ENCODE data around the gene CSTPP1.

- TF ChIP-seq CTCF (IDR thresholded peaks at IDR 0.05; ENCODE audit: insufficient read depth, low read length) (no peak), POLR2AphosphoS5 (IDR thresholded peaks at IDR 0.05; ENCODE audit: low read depth) (no peak), GABPA (IDR thresholded peaks at IDR 0.05; ENCODE audit: low read depth) (no peak), SPI1 (IDR thresholded peaks at IDR 0.05; ENCODE audit: borderline replicate concordance, low read depth) (no peak)
- TF ChIP-seq, protein P1, sequence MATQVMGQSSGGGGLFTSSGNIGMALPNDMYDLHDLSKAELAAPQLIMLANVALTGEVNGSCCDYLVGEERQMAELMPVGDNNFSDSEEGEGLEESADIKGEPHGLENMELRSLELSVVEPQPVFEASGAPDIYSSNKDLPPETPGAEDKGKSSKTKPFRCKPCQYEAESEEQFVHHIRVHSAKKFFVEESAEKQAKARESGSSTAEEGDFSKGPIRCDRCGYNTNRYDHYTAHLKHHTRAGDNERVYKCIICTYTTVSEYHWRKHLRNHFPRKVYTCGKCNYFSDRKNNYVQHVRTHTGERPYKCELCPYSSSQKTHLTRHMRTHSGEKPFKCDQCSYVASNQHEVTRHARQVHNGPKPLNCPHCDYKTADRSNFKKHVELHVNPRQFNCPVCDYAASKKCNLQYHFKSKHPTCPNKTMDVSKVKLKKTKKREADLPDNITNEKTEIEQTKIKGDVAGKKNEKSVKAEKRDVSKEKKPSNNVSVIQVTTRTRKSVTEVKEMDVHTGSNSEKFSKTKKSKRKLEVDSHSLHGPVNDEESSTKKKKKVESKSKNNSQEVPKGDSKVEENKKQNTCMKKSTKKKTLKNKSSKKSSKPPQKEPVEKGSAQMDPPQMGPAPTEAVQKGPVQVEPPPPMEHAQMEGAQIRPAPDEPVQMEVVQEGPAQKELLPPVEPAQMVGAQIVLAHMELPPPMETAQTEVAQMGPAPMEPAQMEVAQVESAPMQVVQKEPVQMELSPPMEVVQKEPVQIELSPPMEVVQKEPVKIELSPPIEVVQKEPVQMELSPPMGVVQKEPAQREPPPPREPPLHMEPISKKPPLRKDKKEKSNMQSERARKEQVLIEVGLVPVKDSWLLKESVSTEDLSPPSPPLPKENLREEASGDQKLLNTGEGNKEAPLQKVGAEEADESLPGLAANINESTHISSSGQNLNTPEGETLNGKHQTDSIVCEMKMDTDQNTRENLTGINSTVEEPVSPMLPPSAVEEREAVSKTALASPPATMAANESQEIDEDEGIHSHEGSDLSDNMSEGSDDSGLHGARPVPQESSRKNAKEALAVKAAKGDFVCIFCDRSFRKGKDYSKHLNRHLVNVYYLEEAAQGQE (IDR thresholded peaks at IDR 0.05; ENCODE audit: insufficient replicate concordance, low read depth), result no peak
Observed at GRCh38 chr11:47047972-47048371, 111.4 kb downstream of the CSTPP1 start.

Data from HL-60 (cell line).